Motor neuron (in vitro differentiated cells): ENCODE data around the gene TRIM38. TPM values are rescaled to one million over a fixed set of nuclear protein-coding genes. Genes with fewer than 3 reads are reported as not detected.

ENCODE experiments used
- ATAC-seq, 8 experiments: fragments of 200-7000 bp; cut with Tn5 transposase; replicated peaks in 6 of 8; 2 replicates each; pipeline ENCODE4 v1.8.0; 2021; ENCODE audit warnings: mild to moderate bottlenecking in 8 of 8, moderate library complexity in 8 of 8
- H3K27ac ChIP-seq, 2 donors: fragments of 250-450 bp; sonication (Bioruptor Pico); 2 replicates each; pipeline ENCODE4 v1.9.0; 2021; ENCODE audit warnings: antibody characterized with exemption in 2 of 2, mild to moderate bottlenecking in 2 of 2, moderate library complexity in 1 of 2
- H3K4me1 ChIP-seq, 2 donors: fragments of 250-450 bp; sonication (Bioruptor Pico); replicated peaks in 1 of 2; 2 replicates each; pipeline ENCODE4 v1.6.1; 2021; ENCODE audit warnings: antibody characterized with exemption in 2 of 2, mild to moderate bottlenecking in 2 of 2, moderate library complexity in 1 of 2
- H3K4me3 ChIP-seq, 5 donors: fragments of 250-450 bp; sonication (Bioruptor Pico); 2 replicates each; pipeline ENCODE4 v1.9.0; 2021; ENCODE audit warnings: antibody characterized with exemption in 5 of 5, mild to moderate bottlenecking in 5 of 5, moderate library complexity in 4 of 5
- WGBS, 10 experiments: fragments of 450-650 bp; shearing (Covaris generic); methylation state at CpG; one replicate each; pipeline ENCODE4 v1.0.0; 2022; 5-methylcytosine and 5-hydroxymethylcytosine counted together
- in situ Hi-C, 9 experiments: fragments of 400-800 bp; cut with MboI; loops; one replicate each; pipeline ENCODE4 v1.15.0; 2021; ENCODE audit warnings: low sequenced_read_pairs in 9 of 9, low pct_unique_long_range_greater_than_20kb in 2 of 9; ENCODE audit not compliant: unreplicated experiment in 9 of 9
- total RNA-seq, 8 experiments: library from RNA; unstranded; fragments of 300-600 nt; gene quantifications; 2 replicates each; pipeline versions ENCODE4 v1.2.3 to v1.2.4, GENCODE V29; 2022

Gene TRIM38
- total RNA-seq, 8 experiments from 2014 or later: 0.05 to 24.1 (median 1.5) TPM

- no peak for ATAC-seq
- Histone ChIP-seq H3K4me1 (peaks cover 0 to 9% of the 10 kb centered on the region in 2 donors), H3K27ac (no peak overlapping the region), H3K4me3 (no peak overlapping the region)
- 44 to 85% (median 67%) methylated on average over 1 to 9 of the region's 10 CpGs; no CpG with 5 or more reads in 1 of the 10 experiments for whole genome bisulfite sequencing, 10 experiments
- in situ Hi-C loops: loop anchor here in 2 of 9 experiments (25.0 kb wide), 2 partner anchors 158 to 1833 kb away; a partner anchor contains a TSS
Measured at GRCh38 chr6:26028746-26029569, 66.4 kb downstream of the TRIM38 start.

GRCh38 chr6:26029570-26029856, 66.9 kb downstream of the TRIM38 start:
- no peak for ATAC-seq
- Histone ChIP-seq H3K4me1 (peaks cover 3 to 11% of the 10 kb centered on the region in 2 donors), H3K4me3 (no peak overlapping the region), H3K27ac (no peak overlapping the region)
- in situ Hi-C loops: loop anchor here in 2 of 9 experiments (25.0 kb wide), 2 partner anchors 158 to 1833 kb away; a partner anchor contains a TSS

- ATAC-seq: no peak
- no peak overlapping the region for H3K27ac ChIP-seq
- no peak overlapping the region for H3K4me3 ChIP-seq
- WGBS, 10 experiments: 44 to 67% (median 59%) methylated on average over 2 to 7 of the region's 7 CpGs
- in situ Hi-C loops: loop anchor here in 2 of 9 experiments (25.0 kb wide), 2 partner anchors 157 to 1832 kb away; a partner anchor contains a TSS
- peaks cover 3 to 14% of the 10 kb centered on the region in 2 donors for H3K4me1 ChIP-seq
Measured at GRCh38 chr6:26029857-26030653, 67.5 kb downstream of the TRIM38 start.

- Histone ChIP-seq H3K4me3 (no peak overlapping the region), H3K27ac (no peak overlapping the region), H3K4me1 (peaks cover 3 to 9% of the 10 kb centered on the region in 2 donors)
- 17 to 70% (median 41%) methylated on average over 2 to 3 of the region's 3 CpGs; no CpG with 5 or more reads in 1 of the 10 experiments for WGBS, 10 experiments
- no peak for ATAC-seq
- in situ Hi-C loops: loop anchor here in 2 of 9 experiments (25.0 kb wide), 2 partner anchors 157 to 1832 kb away; a partner anchor contains a TSS
Measured at GRCh38 chr6:26030716-26031115, 68.1 kb downstream of the TRIM38 start.

GRCh38 chr6:26031151-26031594, 68.6 kb downstream of the TRIM38 start:
- in situ Hi-C loops: loop anchor here in 2 of 9 experiments (25.0 kb wide), 2 partner anchors 156 to 1831 kb away; a partner anchor contains a TSS
- no peak for ATAC-seq
- Histone ChIP-seq H3K27ac (no peak overlapping the region), H3K4me1 (peaks cover 3 to 5% of the 10 kb centered on the region in 2 donors), H3K4me3 (peak overlapping the region in 3 of 5 donors; percentile 61 to 67 (median 66))
- 0 to 40% (median 12%) methylated on average over 1 to 5 of the region's 5 CpGs; no CpG with 5 or more reads in 1 of the 10 experiments for WGBS, 10 experiments

GRCh38 chr6:26031595-26032339, 69.2 kb downstream of the TRIM38 start:
- peak overlapping the region; percentile 42 to 67 (median 61) for H3K4me3 ChIP-seq
- in situ Hi-C loops: loop anchor here in 2 of 9 experiments (25.0 kb wide), 2 partner anchors 156 to 1831 kb away; a partner anchor contains a TSS
- peaks cover 3 to 5% of the 10 kb centered on the region in 2 donors for H3K4me1 ChIP-seq
- peak; percentile 63 to 79 (median 74) for ATAC-seq
- WGBS, 10 experiments: 0 to 3% (median 0%) methylated on average over 1 to 23 of the region's 44 CpGs
- peak overlapping the region in 1 of 2 donors; percentile 17 for H3K27ac ChIP-seq

GRCh38 chr6:26032340-26033084, 69.9 kb downstream of the TRIM38 start:
- Histone ChIP-seq H3K27ac (no peak overlapping the region), H3K4me3 (peak overlapping the region; percentile 42 to 67 (median 61)), H3K4me1 (peaks cover 3 to 5% of the 10 kb centered on the region in 2 donors)
- 0 to 5% (median 1%) methylated on average over 1 to 18 of the region's 19 CpGs for WGBS, 10 experiments
- in situ Hi-C loops: loop anchor here in 2 of 9 experiments (25.0 kb wide), 2 partner anchors 155 to 1830 kb away; a partner anchor contains a TSS
- ATAC-seq: peak; percentile 25 to 30 (median 28)

- 0 to 1% (median 0%) methylated on average over 1 to 37 of the region's 47 CpGs; no CpG with 5 or more reads in 1 of the 10 experiments for WGBS, 10 experiments
- Histone ChIP-seq H3K27ac (peak overlapping the region; percentile 40 to 44), H3K4me1 (peaks cover 3 to 5% of the 10 kb centered on the region in 2 donors), H3K4me3 (peak overlapping the region; percentile 42 to 67 (median 61))
- in situ Hi-C loops: loop anchor here in 2 of 9 experiments (25.0 kb wide), 2 partner anchors 154 to 1829 kb away; a partner anchor contains a TSS
- peak; percentile 74 to 90 (median 86) for ATAC-seq
Measured at GRCh38 chr6:26033085-26033940, 70.7 kb downstream of the TRIM38 start.

GRCh38 chr6:26033941-26034354, 71.3 kb downstream of the TRIM38 start:
- Histone ChIP-seq H3K4me3 (peak overlapping the region; percentile 42 to 67 (median 61)), H3K4me1 (peaks cover 3 to 5% of the 10 kb centered on the region in 2 donors), H3K27ac (peak overlapping the region; percentile 2 to 40)
- peak in 7 of 8 experiments; percentile 17 to 52 (median 42) for ATAC-seq
- in situ Hi-C loops: loop anchor here in 2 of 9 experiments (25.0 kb wide), 2 partner anchors 153 to 1828 kb away; a partner anchor contains a TSS
- WGBS, 10 experiments: 2 to 24% (median 7%) methylated on average over 1 to 17 of the region's 19 CpGs; no CpG with 5 or more reads in 1 of the 10 experiments

GRCh38 chr6:26034905-26035304, 72.3 kb downstream of the TRIM38 start:
- Histone ChIP-seq H3K27ac (no peak overlapping the region), H3K4me1 (peaks cover 3 to 5% of the 10 kb centered on the region in 2 donors), H3K4me3 (no peak overlapping the region)
- in situ Hi-C loops: loop anchor here in 2 of 9 experiments (25.0 kb wide), 2 partner anchors 152 to 1827 kb away; a partner anchor contains a TSS
- no peak for ATAC-seq
- 69 to 100% (median 90%) methylated on average over 1 to 2 of the region's 2 CpGs; no CpG with 5 or more reads in 1 of the 10 experiments for WGBS, 10 experiments
